Endothelial cell of umbilical vein (primary cell): ENCODE data around the gene DTNA.

Experiments used
- EZH2 ChIP-seq: IDR thresholded peaks from 2 replicates; pipeline ENCODE4 v1.6.1; 2012; ENCODE audit warnings: borderline replicate concordance, low read depth, mild to moderate bottlenecking, moderate library complexity, low read length, inconsistent platforms; ENCODE audit not compliant: severe bottlenecking
- FOS ChIP-seq: IDR thresholded peaks from 2 replicates; pipeline ENCODE4 v1.6.1; 2011; ENCODE audit warnings: mild to moderate bottlenecking, low read length, moderate library complexity, borderline replicate concordance; ENCODE audit not compliant: insufficient read depth
- GATA2 ChIP-seq: IDR thresholded peaks from 2 replicates; pipeline ENCODE4 v1.7.0; 2011; ENCODE audit warnings: low read depth, mild to moderate bottlenecking, moderate library complexity, mixed read lengths, low read length; ENCODE audit not compliant: insufficient read length, insufficient read depth
- POLR2A ChIP-seq: IDR thresholded peaks from 2 replicates; pipeline ENCODE4 v1.6.1; 2012; ENCODE audit warnings: low read depth, mild to moderate bottlenecking, control low read depth, low read length
- POLR2AphosphoS5 ChIP-seq: IDR thresholded peaks from 2 replicates; pipeline ENCODE4 v1.6.1; 2012; ENCODE audit warnings: low read depth, mild to moderate bottlenecking, control low read depth, low read length, moderate library complexity; ENCODE audit not compliant: insufficient read depth
- TF ChIP-seq, protein P1 (sequence below), 2 donors: IDR thresholded peaks; 1 replicate in 1 of 2; 2 replicates in 1 of 2; pipeline ENCODE4 v1.5.1; 2011; ENCODE audit warnings: low read length in 2 of 2, mild to moderate bottlenecking in 2 of 2, moderate library complexity in 2 of 2, control low read depth in 1 of 2, inconsistent platforms in 1 of 2, low read depth in 1 of 2; ENCODE audit not compliant: insufficient read depth in 1 of 2; ENCODE audit errors: extremely low read depth in 1 of 2
- TF ChIP-seq, protein P2 (sequence below): IDR thresholded peaks from 2 replicates; pipeline ENCODE4 v1.6.1; 2011; ENCODE audit not compliant: insufficient read depth, insufficient read length

DNA sequence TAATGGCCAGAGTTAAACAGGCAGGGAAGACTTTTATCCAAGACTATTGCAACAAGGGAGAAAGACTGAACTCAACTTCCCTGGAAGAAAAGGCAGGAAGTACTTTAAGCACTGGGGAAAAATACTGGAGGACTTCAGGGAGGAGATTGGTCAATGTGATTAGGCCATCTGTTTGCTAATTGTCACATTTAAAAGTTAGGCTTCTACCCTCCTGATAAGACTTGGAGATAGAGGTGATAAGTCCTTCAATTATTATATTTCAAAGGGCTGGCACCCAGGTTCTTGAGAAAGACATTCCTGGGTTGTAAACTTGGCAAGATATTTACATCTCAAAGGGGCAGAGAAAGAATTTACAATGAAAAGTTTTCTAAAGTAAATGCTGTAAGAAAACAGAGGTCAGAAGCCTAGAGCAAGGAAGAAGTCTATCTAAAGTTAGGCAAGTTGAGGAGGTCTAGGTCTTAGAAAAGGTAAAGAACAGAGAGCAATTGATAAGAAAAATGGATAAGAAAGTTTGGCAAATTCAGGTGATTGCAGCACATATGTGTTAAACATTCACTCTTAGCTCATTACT lies 48.4 kb downstream of the DTNA start:
- TF ChIP-seq, protein P1, sequence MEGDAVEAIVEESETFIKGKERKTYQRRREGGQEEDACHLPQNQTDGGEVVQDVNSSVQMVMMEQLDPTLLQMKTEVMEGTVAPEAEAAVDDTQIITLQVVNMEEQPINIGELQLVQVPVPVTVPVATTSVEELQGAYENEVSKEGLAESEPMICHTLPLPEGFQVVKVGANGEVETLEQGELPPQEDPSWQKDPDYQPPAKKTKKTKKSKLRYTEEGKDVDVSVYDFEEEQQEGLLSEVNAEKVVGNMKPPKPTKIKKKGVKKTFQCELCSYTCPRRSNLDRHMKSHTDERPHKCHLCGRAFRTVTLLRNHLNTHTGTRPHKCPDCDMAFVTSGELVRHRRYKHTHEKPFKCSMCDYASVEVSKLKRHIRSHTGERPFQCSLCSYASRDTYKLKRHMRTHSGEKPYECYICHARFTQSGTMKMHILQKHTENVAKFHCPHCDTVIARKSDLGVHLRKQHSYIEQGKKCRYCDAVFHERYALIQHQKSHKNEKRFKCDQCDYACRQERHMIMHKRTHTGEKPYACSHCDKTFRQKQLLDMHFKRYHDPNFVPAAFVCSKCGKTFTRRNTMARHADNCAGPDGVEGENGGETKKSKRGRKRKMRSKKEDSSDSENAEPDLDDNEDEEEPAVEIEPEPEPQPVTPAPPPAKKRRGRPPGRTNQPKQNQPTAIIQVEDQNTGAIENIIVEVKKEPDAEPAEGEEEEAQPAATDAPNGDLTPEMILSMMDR (IDR thresholded peaks at IDR 0.05; ENCODE audit: extremely low read depth in 1 of 2, insufficient read depth in 1 of 2, low read depth in 1 of 2, low read length in 2 of 2) = no peak
- TF ChIP-seq FOS = no peak
- TF ChIP-seq POLR2AphosphoS5 = no peak
- TF ChIP-seq EZH2 = no peak
- no peak for TF ChIP-seq POLR2A
- TF ChIP-seq, protein P2, sequence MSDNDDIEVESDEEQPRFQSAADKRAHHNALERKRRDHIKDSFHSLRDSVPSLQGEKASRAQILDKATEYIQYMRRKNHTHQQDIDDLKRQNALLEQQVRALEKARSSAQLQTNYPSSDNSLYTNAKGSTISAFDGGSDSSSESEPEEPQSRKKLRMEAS = no peak
- no peak for TF ChIP-seq GATA2
